GM23248 (cell line): ENCODE data around the gene CCDC63.

Experiments used
- EZH2 ChIP-seq: fragments of 200-600 bp; sonication (generic); IDR thresholded peaks from 2 replicates; pipeline ENCODE4 v1.6.1; 2018; ENCODE audit warnings: antibody characterized with exemption, mild to moderate bottlenecking; ENCODE audit not compliant: insufficient read depth, poor library complexity, severe bottlenecking
- EZH2phosphoT487 ChIP-seq: fragments of 200-600 bp; sonication (generic); IDR thresholded peaks from 2 replicates; pipeline ENCODE4 v1.6.1; 2018; ENCODE audit warnings: antibody characterized with exemption, moderate library complexity, mild to moderate bottlenecking, low read depth; ENCODE audit not compliant: insufficient read depth

GRCh38 chr12:110917467-110917866 lies 70.7 kb downstream of the CCDC63 start:
- TF ChIP-seq EZH2 (no peak), EZH2phosphoT487 (no peak)
